Ramos (cell line): ENCODE results near the gene TMEM92.

Source experiments
- in situ Hi-C: fragments of 300-500 bp; cut with MboI; formaldehyde crosslinking; loops from one replicate; pipeline ENCODE4 v1.14.3; 2022; ENCODE audit warnings: low sequenced_read_pairs; ENCODE audit not compliant: unreplicated experiment

The TMEM92 gene

GRCh38 chr17:50274142-50274896, at the start of gene TMEM92:
TMEM92 (plus strand) TSS chr17:50274466; CDS start chr17:50274502, 36 bp downstream.
- in situ Hi-C loops = no loop called here

GRCh38 chr17:50225701-50226240, 48.5 kb upstream of the TMEM92 start:
- in situ Hi-C loops = no loop called here

GRCh38 chr17:50234581-50234980, 39.7 kb upstream of the TMEM92 start:
- in situ Hi-C loops = no loop called here

- in situ Hi-C loops = no loop called here
Measured at GRCh38 chr17:50237901-50238300, 36.4 kb upstream of the TMEM92 start.

GRCh38 chr17:50238601-50239280, 35.5 kb upstream of the TMEM92 start:
- in situ Hi-C loops = no loop called here

- in situ Hi-C loops = no loop called here
Measured at GRCh38 chr17:50239937-50240336, 34.3 kb upstream of the TMEM92 start.

- in situ Hi-C loops = no loop called here
Measured at GRCh38 chr17:50240851-50241250, 33.4 kb upstream of the TMEM92 start.

GRCh38 chr17:50241431-50241830, 32.8 kb upstream of the TMEM92 start:
- in situ Hi-C loops = no loop called here

GRCh38 chr17:50244771-50245170, 29.5 kb upstream of the TMEM92 start:
- in situ Hi-C loops = no loop called here

GRCh38 chr17:50248255-50248654, 26.0 kb upstream of the TMEM92 start:
- in situ Hi-C loops = no loop called here

GRCh38 chr17:50252781-50253180, 21.5 kb upstream of the TMEM92 start:
- in situ Hi-C loops = no loop called here

GRCh38 chr17:50255766-50256635, 18.3 kb upstream of the TMEM92 start:
- in situ Hi-C loops = no loop called here

GRCh38 chr17:50256826-50257618, 17.2 kb upstream of the TMEM92 start:
- in situ Hi-C loops = no loop called here

GRCh38 chr17:50257676-50258224, 16.5 kb upstream of the TMEM92 start:
- in situ Hi-C loops = no loop called here

- in situ Hi-C loops = no loop called here
Measured at GRCh38 chr17:50258647-50259476, 15.4 kb upstream of the TMEM92 start.

GRCh38 chr17:50259477-50260324, 14.6 kb upstream of the TMEM92 start:
- in situ Hi-C loops = no loop called here

- in situ Hi-C loops = no loop called here
Measured at GRCh38 chr17:50260501-50260911, 13.8 kb upstream of the TMEM92 start.
